H1 (cell line): Measurements from ENCODE around the gene PPP1R13B. TPM values are rescaled to one million over a fixed set of nuclear protein-coding genes. Genes with fewer than 3 reads are reported as not detected.

ENCODE experiments used
- CTCF ChIA-PET: fragments of 300-600 bp; sonication (Branson Sonifier 250); formaldehyde crosslinking; loops from one replicate; lab custom pipeline; 2021; ENCODE audit not compliant: partially characterized antibody; lab: Charles Lee
- POLR2A ChIA-PET: fragments of 300-600 bp; sonication (Branson Sonifier 250); formaldehyde crosslinking; loops from one replicate; lab custom pipeline; 2021; ENCODE audit warnings: inconsistent platforms; ENCODE audit not compliant: partially characterized antibody; lab: Charles Lee
- DNase-seq, 2 experiments: peaks; one replicate each; pipeline versions ENCODE4 v3.0.0 to v3.0.0-alpha.2; 2010 to 2022; ENCODE audit warnings: low spot score in 2 of 2, low read depth in 1 of 2, mixed read lengths in 1 of 2
- FAIRE-seq: peaks from 2 replicates; lab custom pipeline; 2011; peaks lifted over from hg19 to GRCh38; lab: Jason Lieb, UNC
- H2AFZ ChIP-seq: 2 replicates; pipeline ENCODE4 v1.8.1; 2012; ENCODE audit warnings: low read length, inconsistent platforms
- H2AK5ac ChIP-seq: 2 replicates; pipeline ENCODE4 v1.6.1; 2013; ENCODE audit warnings: low read depth, low read length
- H2BK120ac ChIP-seq: replicated peaks from 2 replicates; pipeline ENCODE3; 2013; ENCODE audit warnings: low read depth, low read length, inconsistent platforms
- H2BK12ac ChIP-seq: 2 replicates; pipeline ENCODE4 v1.6.1; 2013; ENCODE audit warnings: low read depth, low read length
- H2BK15ac ChIP-seq: 2 replicates; pipeline ENCODE4 v1.6.1; 2013; ENCODE audit warnings: low read length
- H2BK20ac ChIP-seq: 2 replicates; pipeline ENCODE4 v1.6.1; 2013; ENCODE audit warnings: low read length
- H2BK5ac ChIP-seq: 2 replicates; pipeline ENCODE4 v1.6.1; 2013; ENCODE audit warnings: low read depth, low read length
- H3K14ac ChIP-seq: 2 replicates; pipeline ENCODE4 v1.6.1; 2013; ENCODE audit warnings: inconsistent platforms; ENCODE audit not compliant: insufficient read length
- H3K18ac ChIP-seq: 2 replicates; pipeline ENCODE4 v1.6.1; 2013; ENCODE audit warnings: low read length; ENCODE audit errors: extremely low read depth
- H3K23ac ChIP-seq: 2 replicates; pipeline ENCODE4 v1.6.1; 2013; ENCODE audit warnings: inconsistent platforms; ENCODE audit not compliant: insufficient read length
- H3K23me2 ChIP-seq: 2 replicates; pipeline ENCODE4 v1.6.1; 2013; ENCODE audit warnings: low read depth, low read length
- H3K27ac ChIP-seq: 2 replicates; pipeline ENCODE4 v1.6.1; 2011; ENCODE audit warnings: low read depth, low read length, inconsistent platforms
- H3K27me3 ChIP-seq, 4 experiments: replicated peaks in 1 of 4; 1 replicate in 1 of 4; 2 replicates in 3 of 4; pipeline versions ENCODE4 v1.6.1 to v1.8.1; 2011 to 2013; ENCODE audit warnings: low read length in 3 of 4, mild to moderate bottlenecking in 3 of 4, inconsistent platforms in 2 of 4, mixed read lengths in 2 of 4, moderate library complexity in 1 of 4; ENCODE audit not compliant: control insufficient read depth in 3 of 4, insufficient read depth in 3 of 4; ENCODE audit errors: extremely low read depth in 1 of 4
- H3K36me3 ChIP-seq, 4 experiments: 2 replicates each; pipeline versions ENCODE4 v1.6.1 to v1.8.1; 2011 to 2013; ENCODE audit warnings: mild to moderate bottlenecking in 4 of 4, low read length in 3 of 4, moderate library complexity in 2 of 4, control low read depth in 1 of 4, inconsistent platforms in 1 of 4; ENCODE audit not compliant: insufficient read depth in 4 of 4, control insufficient read depth in 2 of 4
- H3K4ac ChIP-seq: replicated peaks from 2 replicates; pipeline ENCODE3; 2013; ENCODE audit warnings: low read length, low read depth, mixed read lengths, inconsistent platforms; ENCODE audit not compliant: insufficient read length
- H3K4me1 ChIP-seq, 4 experiments: replicated peaks in 1 of 4; 1 replicate in 1 of 4; 2 replicates in 3 of 4; pipeline versions ENCODE4 v1.6.1 to v1.8.1; 2011 to 2013; ENCODE audit warnings: low read length in 3 of 4, inconsistent platforms in 2 of 4, mixed read lengths in 1 of 4; ENCODE audit not compliant: insufficient read depth in 4 of 4, control insufficient read depth in 3 of 4
- H3K4me2 ChIP-seq, 2 experiments: 2 replicates each; pipeline versions ENCODE4 v1.6.1 to v1.8.1; 2011 to 2013; ENCODE audit warnings: low read depth in 2 of 2, low read length in 2 of 2, control low read depth in 1 of 2, inconsistent platforms in 1 of 2, mild to moderate bottlenecking in 1 of 2; ENCODE audit not compliant: insufficient read depth in 1 of 2
- H3K4me3 ChIP-seq, 4 experiments: fragments of 200-600, 300-600 bp in 1 of 4; sonication (generic), shearing (Covaris generic), sonication (Bioruptor Twin) in 1 of 4; 2 replicates each; pipeline versions ENCODE4 v1.5.1 to v1.8.1; 2011 to 2016; ENCODE audit warnings: low read length in 4 of 4, low read depth in 3 of 4, control low read depth in 2 of 4, inconsistent platforms in 2 of 4, mild to moderate bottlenecking in 2 of 4, mixed read lengths in 1 of 4, moderate library complexity in 1 of 4; ENCODE audit not compliant: insufficient read depth in 2 of 4; ENCODE audit errors: extremely low read depth in 1 of 4
- H3K56ac ChIP-seq: replicated peaks from 2 replicates; pipeline ENCODE3; 2013; ENCODE audit warnings: low read depth, mild to moderate bottlenecking, mixed read lengths, low read length, inconsistent platforms; ENCODE audit not compliant: insufficient read length
- H3K79me1 ChIP-seq: 2 replicates; pipeline ENCODE4 v1.6.1; 2013; ENCODE audit warnings: low read depth, low read length, control low read depth
- H3K79me2 ChIP-seq, 2 experiments: 2 replicates each; pipeline versions ENCODE4 v1.6.1 to v1.8.1; 2012 to 2013; ENCODE audit warnings: low read length in 2 of 2, mild to moderate bottlenecking in 2 of 2, inconsistent platforms in 1 of 2; ENCODE audit not compliant: insufficient read depth in 2 of 2, control insufficient read depth in 1 of 2
- H3K9ac ChIP-seq, 4 experiments: replicated peaks in 1 of 4; 1 replicate in 1 of 4; 2 replicates in 3 of 4; pipeline versions ENCODE4 v1.6.1 to v1.8.1; 2011 to 2013; ENCODE audit warnings: low read depth in 3 of 4, low read length in 3 of 4, control low read depth in 2 of 4, mild to moderate bottlenecking in 2 of 4, moderate library complexity in 2 of 4, inconsistent platforms in 1 of 4; ENCODE audit errors: extremely low read depth in 1 of 4
- H3K9me3 ChIP-seq, 2 experiments: 2 replicates each; pipeline versions ENCODE4 v1.6.1 to v1.8.1; 2012 to 2013; ENCODE audit warnings: mild to moderate bottlenecking in 2 of 2, moderate library complexity in 2 of 2, control low read depth in 1 of 2, inconsistent platforms in 1 of 2, low read depth in 1 of 2, low read length in 1 of 2, mixed read lengths in 1 of 2; ENCODE audit not compliant: insufficient read depth in 2 of 2
- H4K20me1 ChIP-seq, 2 experiments: replicated peaks in 1 of 2; 2 replicates each; pipeline versions ENCODE3 to v1.8.1; 2011 to 2013; ENCODE audit warnings: inconsistent platforms in 2 of 2, low read length in 2 of 2, mild to moderate bottlenecking in 1 of 2; ENCODE audit not compliant: insufficient read depth in 2 of 2, control insufficient read depth in 1 of 2
- H4K5ac ChIP-seq: 2 replicates; pipeline ENCODE4 v1.6.1; 2013; ENCODE audit warnings: low read length, low read depth, mixed read lengths, inconsistent platforms; ENCODE audit not compliant: insufficient read length
- H4K8ac ChIP-seq: 2 replicates; pipeline ENCODE4 v1.8.0; 2013; ENCODE audit warnings: mild to moderate bottlenecking, moderate library complexity, low read length, inconsistent platforms; ENCODE audit not compliant: insufficient read depth; ENCODE audit errors: extremely low read depth
- H4K91ac ChIP-seq: replicated peaks from 2 replicates; pipeline ENCODE3; 2013; ENCODE audit warnings: low read length, mixed read lengths, inconsistent platforms; ENCODE audit not compliant: insufficient read length
- ASH2L ChIP-seq: fragments of 200-600, 300-600 bp; sonication (generic); IDR thresholded peaks from one replicate; pipeline ENCODE4 v1.7.1; 2017; ENCODE audit warnings: low read length
- CBX8 ChIP-seq: fragments of 300-800, 300-1000 bp; sonication (generic); IDR thresholded peaks from 2 replicates; pipeline ENCODE4 v1.7.1; 2016; ENCODE audit warnings: low read depth, low read length, borderline replicate concordance
- CHD2 ChIP-seq: IDR thresholded peaks from 2 replicates; pipeline ENCODE4 v1.6.1; 2012; ENCODE audit warnings: low read length, improper control_type of control experiment
- HDAC2 ChIP-seq, 2 experiments: fragments of 300-600 bp in 1 of 2; sonication (generic) in 1 of 2; IDR thresholded peaks; 2 replicates each; pipeline ENCODE4 v1.6.1; 2011 to 2012; ENCODE audit warnings: low read depth in 2 of 2, low read length in 2 of 2, mild to moderate bottlenecking in 2 of 2, moderate library complexity in 2 of 2, borderline replicate concordance in 1 of 2, inconsistent platforms in 1 of 2
- HDAC6 ChIP-seq: IDR thresholded peaks from one replicate; pipeline ENCODE4 v1.7.1; 2012; ENCODE audit warnings: low read depth, mild to moderate bottlenecking, inconsistent platforms, low read length, moderate library complexity
- TBP ChIP-seq: IDR thresholded peaks from 2 replicates; pipeline ENCODE4 v1.6.1; 2011; ENCODE audit warnings: low read depth, low read length, improper control_type of control experiment
- TEAD4 ChIP-seq: IDR thresholded peaks from 2 replicates; pipeline ENCODE4 v1.6.1; 2012; ENCODE audit warnings: low read depth, low read length, inconsistent platforms, mixed read lengths
- YY1 ChIP-seq: IDR thresholded peaks from 2 replicates; pipeline ENCODE4 v1.6.1; 2011; ENCODE audit warnings: low read depth, mild to moderate bottlenecking, low read length
- WGBS, 2 experiments: shearing (Covaris generic) in 1 of 2; methylation state at CpG; one replicate each; pipeline versions ENCODE4 v1.1.6 to v1.1.7; 2013 to 2015; ENCODE audit warnings: low lambda C conversion rate in 2 of 2, mixed read lengths in 2 of 2, inconsistent platforms in 1 of 2, low coverage in 1 of 2, missing lambda C conversion rate in 1 of 2; ENCODE audit not compliant: insufficient replicate concordance in 2 of 2, insufficient coverage in 1 of 2, insufficient read length in 1 of 2; ENCODE audit errors: extremely low coverage in 1 of 2, missing lambda C conversion rate in 1 of 2; 5-methylcytosine and 5-hydroxymethylcytosine counted together
- polyA plus RNA-seq, 7 experiments: library from polyadenylated mRNA; depleted of rRNA in 3 of 7; stranded (reverse) in 5 of 7; unstranded in 2 of 7; fragments of >200 nt in 5 of 7; fragments of 200-250 nt in 2 of 7; gene quantifications; 1 replicate in 5 of 7; 2 replicates in 1 of 7; 4 replicates in 1 of 7; pipeline versions ENCODE4 v1.2.1 to v1.2.3, GENCODE V29; 2011 to 2013; ENCODE audit warnings: missing spikeins in 2 of 7, mixed read lengths in 2 of 7
- total RNA-seq: library from RNA; stranded (reverse); fragmentation: NEBNext Ultra II Directional; extraction: Animal tissue kit (Norgen Biotek cat#: 25700); gene quantifications from 2 replicates; pipeline ENCODE4 v1.2.1, GENCODE V29; 2021
- TF ChIP-seq, protein P1 (sequence below): IDR thresholded peaks from 2 replicates; pipeline ENCODE4 v1.6.1; 2012; ENCODE audit warnings: inconsistent platforms
- TF ChIP-seq, protein P2 (sequence below): IDR thresholded peaks from 2 replicates; pipeline ENCODE4 v1.6.1; 2012; ENCODE audit warnings: low read length, inconsistent platforms

PPP1R13B gene
- total and polyA plus RNA-seq, 2 of the 8 experiments (the other 6 are each of a cell fraction or from before 2014, with no cell fraction given) = 2.6 to 8.9 TPM

DNA sequence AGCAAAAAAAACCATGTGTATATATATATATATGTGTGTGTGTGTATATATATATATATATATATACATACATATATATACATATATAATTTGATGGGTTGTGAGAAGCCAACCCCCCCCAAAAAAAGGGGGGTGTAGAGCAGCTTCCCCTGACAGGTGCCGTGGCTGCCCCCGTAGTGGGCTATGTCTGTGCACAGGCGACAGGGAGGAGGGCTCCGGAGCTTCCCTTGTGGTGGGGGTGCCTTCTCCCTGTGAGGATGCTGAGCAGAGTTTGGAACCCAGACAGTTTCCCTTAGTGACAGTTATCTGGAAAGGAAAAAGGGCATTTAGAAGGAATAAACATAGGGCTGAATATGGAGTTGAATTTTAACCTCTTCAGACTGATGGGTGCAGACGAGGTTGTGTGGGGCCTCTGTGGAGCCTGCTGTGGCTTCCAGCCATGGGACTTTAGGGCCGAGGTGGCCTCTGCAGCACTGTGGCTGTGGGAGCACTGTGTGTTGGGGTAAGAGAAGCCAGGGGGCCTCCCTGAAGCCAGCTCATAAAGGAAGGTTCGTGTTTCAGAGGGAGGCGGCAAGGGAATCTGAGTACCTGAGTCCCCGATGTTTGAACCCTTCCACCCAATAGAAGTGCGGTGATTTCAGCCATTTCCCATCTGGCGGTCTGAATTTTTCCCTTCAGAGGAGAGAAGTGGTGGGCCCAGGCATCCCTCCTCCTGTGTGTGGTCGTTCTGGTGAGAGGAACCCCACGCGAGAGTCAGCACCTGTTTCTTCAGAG, 151.9 kb downstream of the PPP1R13B start:
- Histone ChIP-seq H3K4me1 (peaks cover 0 to 2% (median 0%) of the 10 kb centered on the region in 4 experiments; a peak in 2 of 7 replicates), H3K56ac (no peak overlapping the region), H4K91ac (no peak overlapping the region), H2AK5ac (no peak overlapping the region), H3K9me3 (no peaks in the 10 kb centered on the region), H3K79me2 (no peaks in the 10 kb centered on the region; a peak in 1 of 4 replicates), H3K23ac (no peak overlapping the region), H2BK15ac (no peak overlapping the region), H2BK20ac (no peak overlapping the region), H4K8ac (no peak overlapping the region), H3K79me1 (peaks cover 8% of the 10 kb centered on the region), H3K4me3 (no peak overlapping the region), H2AFZ (no peak overlapping the region), H3K23me2 (no peaks in the 10 kb centered on the region), H2BK120ac (no peak overlapping the region), H3K9ac (no peak overlapping the region), H3K36me3 (peaks cover 7 to 36% (median 14%) of the 10 kb centered on the region in 4 experiments; a peak in 6 of 8 replicates), H4K5ac (no peak overlapping the region), H3K18ac (no peak overlapping the region), H3K27ac (no peak overlapping the region), H3K4ac (no peak overlapping the region), H3K4me2 (no peak overlapping the region), H3K14ac (no peak overlapping the region), H3K27me3 (no peaks in the 10 kb centered on the region), H2BK12ac (no peak overlapping the region), H4K20me1 (peaks cover 7 to 27% of the 10 kb centered on the region in 2 experiments), H2BK5ac (no peak overlapping the region)
- ChIA-PET POLR2A (interaction anchor here (0.7 to 8.8 kb wide), 9 partner anchors 9 to 287 kb away, joined by 3 to 74 read pairs (median 4); partner anchors contain the start of genes BAG5, COA8, XRCC3 and ZFYVE21), CTCF (interaction anchor here (0.9 to 2.1 kb wide), 8 partner anchors 8 to 41 kb away, joined by 3 to 11 read pairs (median 4); no protein-coding TSS in a partner anchor)
- FAIRE-seq (no peak), DNase-seq (no peak)
- 82% methylated on average over 14 of the region's 14 CpGs; no CpG with 5 or more reads in 1 of the 2 experiments for WGBS, 2 experiments
- TF ChIP-seq HDAC2 (IDR thresholded peaks at IDR 0.05; ENCODE audit: borderline replicate concordance in 1 of 2, low read depth in 2 of 2, low read length in 2 of 2) (no peak), HDAC6 (no peak), CHD2 (no peak), ASH2L (no peak), TEAD4 (no peak), TBP (no peak), YY1 (no peak), CBX8 (no peak)
- TF ChIP-seq, protein P1, sequence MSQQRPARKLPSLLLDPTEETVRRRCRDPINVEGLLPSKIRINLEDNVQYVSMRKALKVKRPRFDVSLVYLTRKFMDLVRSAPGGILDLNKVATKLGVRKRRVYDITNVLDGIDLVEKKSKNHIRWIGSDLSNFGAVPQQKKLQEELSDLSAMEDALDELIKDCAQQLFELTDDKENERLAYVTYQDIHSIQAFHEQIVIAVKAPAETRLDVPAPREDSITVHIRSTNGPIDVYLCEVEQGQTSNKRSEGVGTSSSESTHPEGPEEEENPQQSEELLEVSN = no peak
- TF ChIP-seq, protein P2, sequence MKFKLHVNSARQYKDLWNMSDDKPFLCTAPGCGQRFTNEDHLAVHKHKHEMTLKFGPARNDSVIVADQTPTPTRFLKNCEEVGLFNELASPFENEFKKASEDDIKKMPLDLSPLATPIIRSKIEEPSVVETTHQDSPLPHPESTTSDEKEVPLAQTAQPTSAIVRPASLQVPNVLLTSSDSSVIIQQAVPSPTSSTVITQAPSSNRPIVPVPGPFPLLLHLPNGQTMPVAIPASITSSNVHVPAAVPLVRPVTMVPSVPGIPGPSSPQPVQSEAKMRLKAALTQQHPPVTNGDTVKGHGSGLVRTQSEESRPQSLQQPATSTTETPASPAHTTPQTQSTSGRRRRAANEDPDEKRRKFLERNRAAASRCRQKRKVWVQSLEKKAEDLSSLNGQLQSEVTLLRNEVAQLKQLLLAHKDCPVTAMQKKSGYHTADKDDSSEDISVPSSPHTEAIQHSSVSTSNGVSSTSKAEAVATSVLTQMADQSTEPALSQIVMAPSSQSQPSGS = no peak
